Heart left ventricle (tissue), 16 donors: ENCODE data around the gene ELOF1. TPM values are rescaled to one million over a fixed set of nuclear protein-coding genes. Genes with fewer than 3 reads are reported as not detected.
A peak's percentile ranks its signal among the peaks of the same experiment; 100 is the strongest.
"Not testable (repeated sequence)": the region's sequence is repeated elsewhere in the genome, so short reads cannot be mapped to it uniquely, and the experiment has no call there.

Experiments used
- ATAC-seq, 4 donors: fragments of 200-7000 bp; cut with Tn5 transposase; one replicate each; pipeline ENCODE4 v1.9.1; 2020 to 2022; ENCODE audit warnings: moderate library complexity in 4 of 4, mild to moderate bottlenecking in 3 of 4, moderate number of reproducible peaks in 1 of 4
- DNase-seq, 5 donors: peaks; one replicate each; pipeline ENCODE4 v3.0.0-alpha.2; 2020
- H3K27ac ChIP-seq, 12 donors: fragments of 200-600 bp; sonication (generic) in 4 of 12; one replicate each; pipeline versions ENCODE4 v1.5.0 to v1.8.0; 2016 to 2022; ENCODE audit warnings: mild to moderate bottlenecking in 2 of 12
- H3K27me3 ChIP-seq, 9 donors: fragments of 200-600 bp; sonication (generic) in 2 of 9; one replicate each; pipeline versions ENCODE4 v1.5.1 to v1.8.0; 2016 to 2022; ENCODE audit warnings: mild to moderate bottlenecking in 3 of 9
- H3K36me3 ChIP-seq, 9 donors: fragments of 200-600 bp; sonication (generic) in 2 of 9; one replicate each; pipeline versions ENCODE4 v1.5.0 to v1.8.0; 2018 to 2022; ENCODE audit warnings: mild to moderate bottlenecking in 2 of 9
- H3K4me1 ChIP-seq, 12 donors: fragments of 200-600 bp; sonication (generic) in 4 of 12; one replicate each; pipeline versions ENCODE4 v1.5.0 to v1.8.0; 2016 to 2022; ENCODE audit warnings: mild to moderate bottlenecking in 3 of 12
- H3K4me3 ChIP-seq, 12 donors: fragments of 200-600 bp; sonication (generic) in 4 of 12; one replicate each; pipeline versions ENCODE4 v1.5.0 to v1.8.0; 2017 to 2022; ENCODE audit warnings: mild to moderate bottlenecking in 9 of 12, moderate library complexity in 4 of 12
- H3K9me3 ChIP-seq, 12 donors: fragments of 200-600 bp; sonication (generic) in 4 of 12; one replicate each; pipeline versions ENCODE4 v1.5.0 to v1.8.0; 2016 to 2022; ENCODE audit warnings: mild to moderate bottlenecking in 1 of 12
- CTCF ChIP-seq, 12 donors: fragments of 200-600 bp; sonication (generic) in 4 of 12; IDR thresholded peaks; one replicate each; pipeline versions ENCODE4 v1.5.0 to v1.8.0; 2018 to 2022; ENCODE audit warnings: antibody characterized with exemption in 12 of 12, mild to moderate bottlenecking in 5 of 12
- POLR2A ChIP-seq, 2 donors: fragments of 450-650 bp; IDR thresholded peaks; one replicate each; pipeline ENCODE4 v1.6.1; 2017; ENCODE audit warnings: antibody characterized with exemption in 2 of 2, mild to moderate bottlenecking in 2 of 2, moderate library complexity in 2 of 2
- WGBS, 4 donors: extraction: QIAGEN DNeasy Blood & Tissue Kit in 2 of 4; methylation state at CpG; one replicate each; pipeline versions ENCODE4 v1.1.5 to v1.1.7; 2013 to 2018; 5-methylcytosine and 5-hydroxymethylcytosine counted together
- intact Hi-C, 10 donors: fragments of 100-400 bp; cut with DNase I; formaldehyde crosslinking; loops; one replicate each; pipeline versions ENCODE4 v1.11.1 to v1.14.2; 2022
- long read RNA-seq, 3 donors: library from polyadenylated mRNA; unstranded; transcript quantifications; one replicate each; pipeline ENCODE4 v2.0.0, GENCODE V29; 2020 to 2021
- polyA plus RNA-seq, 2 donors: library from polyadenylated mRNA; stranded (reverse); fragments of 200-250 nt; gene quantifications; one replicate each; pipeline ENCODE4 v1.2.3, GENCODE V29; 2013
- total RNA-seq, 9 donors: library from RNA; depleted of rRNA in 2 of 9; stranded (reverse); fragments of >200 nt in 2 of 9; fragmentation: NEBNext Ultra II Directional in 3 of 9; extraction: Animal tissue kit (Norgen Biotek cat#: 25700) in 3 of 9; gene quantifications; one replicate each; pipeline versions ENCODE4 v1.1.0 to v1.2.4, GENCODE V29; 2016 to 2023
- donor health status: ischemic (EF 13 %, LVEDD 7.1; RV severe dilation, severe dysfunction).
- donor health status: healthy with polysubstance abuse.
- donor health status: DM: no; HTN: yes; CAD: no.
- donor health status: DM: no; HTN: no; CAD: no.
- donor health status: ischemic (EF 25% LVEDD 6.9; RV normal size, moderate dysfunction).
- donor health status: ischemic (EF 25% LVEDD 5.7; RV mildly dilated, moderate dysfunction).
- donor health status: healthy.
- donor health status: DM: yes; HTN: yes; CAD: no.
- donor health status: ischemic (EF 35%, LVEDD 5.7; RV mildly dilated, moderate dysfunction).
- donor health status: nonischemic (EF 11% LVEDD 7.7; RV severe dilation, severe dysfunction).
- donor health status: DM: yes; HTN: yes; CAD: no.
- donor health status: PGD.
- donor health status: ischemic (EF 29% LVEDD 5.4; RV normal size, mild dysfunction).
- donor health status: nonischemic (EF 23%, LVEDD 6.1; RV moderate dilation, normal function).

Gene ELOF1
- total RNA-seq (10 to 100 TPM; 25.0 to 41.5 (median 27.7) TPM), polyA plus RNA-seq (10 to 100 TPM; 47.5 to 70.3 TPM)
- long read RNA-seq, donor 1, transcript ELOF1-201 (4 exons, 1,019 nt) = major isoform, 10 of 15 reads
- long read RNA-seq, donor 1, partial matches to known transcripts = 2 of 15 reads
- long read RNA-seq, donor 1, other reads (novel, unspliced or antisense) = 3 of 15 reads
- long read RNA-seq, donor 2, transcript ELOF1-201 (4 exons, 1,019 nt) = major isoform, 17 of 24 reads
- long read RNA-seq, donor 2, partial matches to known transcripts = 1 of 24 reads
- long read RNA-seq, donor 2, other reads (novel, unspliced or antisense) = 6 of 24 reads
- long read RNA-seq, donor 3, transcript ELOF1-201 (4 exons, 1,019 nt) = major isoform, 16 of 22 reads
- long read RNA-seq, donor 3, partial matches to known transcripts = 1 of 22 reads
- long read RNA-seq, donor 3, other reads (novel, unspliced or antisense) = 5 of 22 reads

GRCh38 chr19:11558881-11559828, at the start of gene ELOF1:
ELOF1 (minus strand) TSS chr19:11559230; CDS start chr19:11554347, 4,883 bp downstream.
- TF ChIP-seq CTCF (IDR thresholded peaks at IDR 0.05) = peak in 5 of 12 donors; percentile 1 to 42 (median 19)
- TF ChIP-seq POLR2A (IDR thresholded peaks at IDR 0.05) = peak in 1 of 2 donors; percentile 84
- Histone ChIP-seq H3K4me1 (peaks cover 0 to 39% (median 23%) of the 10 kb centered on the region in 12 donors), H3K27me3 (no peaks in the 10 kb centered on the region), H3K36me3 (peaks cover 0 to 15% (median 11%) of the 10 kb centered on the region in 9 donors), H3K4me3 (peak within 1 kb of the TSS; percentile 49 to 97 (median 87)), H3K9me3 (no peaks in the 10 kb centered on the region), H3K27ac (peak within 1 kb of the TSS in 11 of 12 donors; percentile 70 to 88 (median 79))
- intact Hi-C loops = loop anchor here in 3 of 10 donors (1.0 to 5.0 kb wide), 3 partner anchors 28 to 54 kb away; partner anchors contain the start of genes ZNF627 (in 1 of the 3) and ZNF653 (in 1 of the 3)
- DNase-seq (peak; percentile 97 to 99 (median 99)), ATAC-seq (peak; percentile 99)
- WGBS, 4 donors = 2 to 8% (median 4%) methylated on average over 34 to 57 of the region's 57 CpGs

DNA sequence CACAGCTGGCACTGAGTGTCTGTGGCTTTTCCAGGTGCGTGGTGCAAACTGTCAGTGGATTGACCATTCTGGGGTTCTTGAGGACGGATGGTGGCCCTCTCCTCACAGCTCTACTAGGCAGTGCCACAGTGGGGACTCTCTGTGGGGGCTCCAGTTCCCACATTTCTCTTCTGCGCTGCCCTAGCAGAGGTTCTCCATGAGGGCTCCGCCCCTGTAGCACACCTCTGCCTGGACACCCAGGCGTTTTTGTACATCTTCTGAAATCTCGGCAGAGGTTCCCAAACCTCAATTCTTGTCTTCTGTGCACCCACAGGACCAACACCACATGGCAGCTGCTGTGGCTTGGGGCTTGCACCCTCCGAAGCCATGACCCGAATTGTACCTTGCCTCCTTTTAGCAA, 47.5 kb upstream of the ELOF1 start:
- intact Hi-C loops = no loop called here
- Histone ChIP-seq H3K4me1 (peaks cover 0 to 5% (median 0%) of the 10 kb centered on the region in 12 donors), H3K9me3 (no peaks in the 10 kb centered on the region), H3K36me3 (peaks cover 0 to 25% (median 3%) of the 10 kb centered on the region in 9 donors), H3K4me3 (no peak overlapping the region), H3K27ac (no peak overlapping the region), H3K27me3 (no peaks in the 10 kb centered on the region)
- DNase-seq = no peak
- 97 to 99% (median 98%) methylated on average over 8 of the region's 8 CpGs for WGBS, 4 donors
- TF ChIP-seq POLR2A (IDR thresholded peaks at IDR 0.05) (no peak), CTCF (IDR thresholded peaks at IDR 0.05) (no peak)
- ATAC-seq = no peak

DNA sequence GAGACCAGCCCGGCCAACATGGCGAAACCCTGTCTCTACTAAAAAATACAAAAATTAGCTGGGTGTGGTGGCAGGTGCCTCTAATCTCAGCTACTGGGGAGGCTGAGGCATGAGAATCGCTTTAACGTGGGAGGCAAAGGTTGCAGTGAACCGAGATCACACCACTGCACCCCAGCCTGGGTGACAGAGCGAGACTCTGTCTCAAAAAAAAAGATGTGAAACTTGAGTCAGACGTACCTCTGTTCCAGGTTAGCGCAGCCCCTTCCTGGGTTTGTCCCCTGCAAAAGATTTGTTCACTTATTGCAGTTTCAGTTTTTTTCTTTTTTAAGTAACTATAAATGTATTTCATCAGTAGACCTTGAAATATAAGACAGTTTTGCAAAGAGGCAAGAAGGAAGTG, 40.7 kb upstream of the ELOF1 start:
- not testable (repeated sequence) for H3K9me3 ChIP-seq, H3K27ac ChIP-seq, ATAC-seq, DNase-seq, H3K27me3 ChIP-seq, H3K4me3 ChIP-seq
- Histone ChIP-seq H3K36me3 (peaks cover 0 to 11% (median 4%) of the 10 kb centered on the region in 9 donors), H3K4me1 (peaks cover 0 to 19% (median 12%) of the 10 kb centered on the region in 12 donors)
- WGBS, 4 donors = 93 to 95% (median 94%) methylated on average over 8 of the region's 8 CpGs
- intact Hi-C loops = loop anchor here in 3 of 10 donors (5.0 to 10.0 kb wide), 3 partner anchors 42 to 225 kb away; partner anchors contain the start of genes ELOF1 (in 1 of the 3), SWSAP1 (in 1 of the 3) and ZNF653 (in 1 of the 3)

DNA sequence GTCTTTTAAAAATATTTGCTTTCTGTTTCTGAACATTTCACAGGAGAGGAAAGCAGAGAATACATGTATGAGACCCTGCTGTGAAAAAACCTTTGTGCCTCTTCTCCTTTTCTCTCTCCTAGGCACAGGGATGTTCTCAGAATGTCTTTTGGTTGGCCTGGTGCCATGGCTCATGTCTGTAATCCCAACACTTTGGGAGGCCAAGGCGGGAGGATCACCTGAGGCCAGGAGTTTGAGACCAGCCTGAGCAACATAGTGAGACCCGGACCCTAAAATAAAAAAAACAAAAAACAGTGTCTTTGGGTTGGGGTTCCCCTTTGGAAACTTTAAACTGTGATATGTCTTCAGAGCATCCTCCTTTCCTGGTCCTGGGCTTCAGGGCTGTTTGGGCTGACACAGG, 39.7 kb upstream of the ELOF1 start:
- peaks cover 0 to 4% (median under 1%) of the 10 kb centered on the region in 9 donors for H3K36me3 ChIP-seq
- H3K4me3 ChIP-seq = peak overlapping the region in 4 of 12 donors; percentile 88 to 98 (median 92)
- no peak for ATAC-seq
- intact Hi-C loops = loop anchor here in 3 of 10 donors (5.0 to 10.0 kb wide), 3 partner anchors 41 to 224 kb away; partner anchors contain the start of genes ELOF1 (in 1 of the 3), SWSAP1 (in 1 of the 3) and ZNF653 (in 1 of the 3)
- TF ChIP-seq POLR2A (IDR thresholded peaks at IDR 0.05) (no peak), CTCF (IDR thresholded peaks at IDR 0.05) (no peak)
- no peaks in the 10 kb centered on the region for H3K9me3 ChIP-seq
- no peaks in the 10 kb centered on the region for H3K27me3 ChIP-seq
- H3K4me1 ChIP-seq = peaks cover 0 to 19% (median 12%) of the 10 kb centered on the region in 12 donors
- H3K27ac ChIP-seq = no peak overlapping the region
- DNase-seq = no peak
- WGBS, 4 donors = 89 to 100% (median 92%) methylated on average over 2 of the region's 2 CpGs
